HCT116 (cell line): Measurements from ENCODE around the gene FUCA2.

Experiments used
- CTCF ChIP-seq, 3 experiments: fragments of 200-600 bp in 1 of 3; sonication (generic) in 1 of 3; IDR thresholded peaks in 2 of 3; conservative IDR thresholded peaks in 1 of 3; 2 replicates each; pipeline ENCODE4 v1.5.1; 2012 to 2017; ENCODE audit warnings: low read depth in 2 of 3, low read length in 2 of 3, antibody characterized with exemption in 1 of 3, borderline replicate concordance in 1 of 3, control low read depth in 1 of 3, mild to moderate bottlenecking in 1 of 3, mixed read lengths in 1 of 3, mixed run types in 1 of 3, moderate library complexity in 1 of 3; ENCODE audit not compliant: insufficient read depth in 1 of 3
- EZH2 ChIP-seq: fragments of 200-600 bp; sonication (generic); IDR thresholded peaks from 2 replicates; pipeline ENCODE4 v1.6.1; 2017; ENCODE audit warnings: antibody characterized with exemption, mixed run types
- EZH2phosphoT487 ChIP-seq: fragments of 200-600 bp; IDR thresholded peaks from 2 replicates; pipeline ENCODE4 v1.6.1; 2018; ENCODE audit warnings: antibody characterized with exemption, borderline replicate concordance
- JUND ChIP-seq: IDR thresholded peaks from 2 replicates; pipeline ENCODE4 v1.6.1; 2012
- MAX ChIP-seq: IDR thresholded peaks from 2 replicates; pipeline ENCODE4 v1.6.1; 2012
- POLR2A ChIP-seq: IDR thresholded peaks from 2 replicates; pipeline ENCODE4 v1.7.0; 2011; ENCODE audit warnings: borderline replicate concordance; ENCODE audit not compliant: insufficient read depth, insufficient read length; ENCODE audit errors: extremely low read depth
- RAD21 ChIP-seq: IDR thresholded peaks from 2 replicates; pipeline ENCODE4 v1.6.1; 2012; ENCODE audit warnings: low read depth, mild to moderate bottlenecking
- SP1 ChIP-seq: IDR thresholded peaks from 2 replicates; pipeline ENCODE4 v1.6.1; 2012; ENCODE audit warnings: low read depth
- YY1 ChIP-seq: IDR thresholded peaks from 2 replicates; pipeline ENCODE4 v1.6.1; 2011; ENCODE audit warnings: low read length, low read depth, moderate library complexity, mild to moderate bottlenecking; ENCODE audit not compliant: insufficient replicate concordance; ENCODE audit errors: extremely low read depth

- TF ChIP-seq CTCF (IDR thresholded peaks at IDR 0.05 in 2 of 3, conservative IDR thresholded peaks at IDR 0.05 in 1 of 3; ENCODE audit: borderline replicate concordance in 1 of 3, insufficient read depth in 1 of 3, low read depth in 2 of 3, low read length in 2 of 3): no peak
- no peak for TF ChIP-seq EZH2
- TF ChIP-seq SP1: no peak
- TF ChIP-seq MAX: no peak
- no peak for TF ChIP-seq EZH2phosphoT487
- TF ChIP-seq RAD21: no peak
- no peak for TF ChIP-seq JUND
- TF ChIP-seq POLR2A: no peak
- no peak for TF ChIP-seq YY1
These were observed 62.3 kb downstream of the FUCA2 start for GRCh38 chr6:143449082-143449713.
